ENCODE data around the gene POC1A.

POC1A gene

DNA sequence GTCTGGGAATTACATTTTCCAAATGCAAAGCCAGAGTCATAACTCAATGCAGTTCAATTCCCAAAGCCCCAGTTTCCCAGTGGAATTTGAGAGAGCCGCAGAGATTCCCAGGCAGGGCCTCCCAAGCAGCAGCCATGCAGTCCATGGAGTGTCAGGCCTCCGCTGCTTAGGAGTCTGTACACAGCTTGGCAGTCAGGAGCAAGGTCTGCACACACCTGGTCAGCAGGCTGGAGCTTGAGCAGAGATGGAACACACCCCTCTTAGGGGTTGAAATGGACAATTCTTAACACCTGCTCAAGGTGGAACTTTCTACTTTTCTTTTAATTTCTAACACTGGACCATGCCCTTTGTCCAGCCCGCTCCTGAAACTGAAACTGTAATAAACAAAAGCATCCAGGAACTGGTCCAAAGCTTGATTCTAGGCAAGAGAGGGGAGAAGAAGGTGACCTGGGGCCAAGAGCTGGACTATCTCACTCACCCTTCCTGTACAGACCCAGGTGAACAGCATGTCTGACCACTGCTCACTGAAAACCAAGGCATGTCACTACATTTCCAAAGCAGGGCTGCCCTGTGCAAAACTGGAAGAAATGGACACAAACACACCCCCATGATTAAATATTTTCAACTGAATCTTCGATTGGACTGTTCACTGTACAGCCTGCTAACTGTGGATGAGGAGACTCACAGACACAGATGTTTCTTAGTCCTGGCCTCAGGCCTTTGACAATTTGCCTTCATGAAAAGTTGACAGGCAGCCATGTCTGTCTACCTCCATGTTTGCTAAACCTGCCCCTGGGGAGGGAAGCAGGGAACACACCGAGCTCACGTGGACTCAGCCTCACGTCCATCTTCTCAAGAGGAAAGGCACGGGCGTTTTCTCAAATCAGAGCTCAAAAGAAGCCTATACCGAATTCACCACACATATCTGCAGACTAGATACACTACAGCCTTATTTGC, 49.3 kb downstream of the POC1A start:
- DNase-seq (ENCODE audit: low spot score): no peak

DNA sequence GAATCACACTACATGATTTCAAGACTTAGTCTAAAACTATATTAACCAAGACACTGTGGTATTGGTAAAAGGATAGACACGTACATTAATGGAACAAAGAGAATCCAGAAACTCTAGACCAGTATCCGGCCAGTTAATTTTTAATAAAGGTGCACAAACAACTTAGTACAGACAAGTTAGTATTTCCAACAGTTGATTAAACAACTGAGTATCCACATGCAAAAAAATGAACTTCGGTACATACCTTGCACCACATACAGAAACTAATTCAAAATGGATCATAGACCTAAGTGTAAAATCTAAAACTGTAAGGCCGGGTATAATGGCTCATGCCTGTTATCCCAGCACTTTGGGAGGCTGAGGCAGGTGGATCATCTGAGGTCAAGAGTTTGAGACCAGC, 51.3 kb downstream of the POC1A start:
- DNase-seq (ENCODE audit: low spot score): no peak

DNA sequence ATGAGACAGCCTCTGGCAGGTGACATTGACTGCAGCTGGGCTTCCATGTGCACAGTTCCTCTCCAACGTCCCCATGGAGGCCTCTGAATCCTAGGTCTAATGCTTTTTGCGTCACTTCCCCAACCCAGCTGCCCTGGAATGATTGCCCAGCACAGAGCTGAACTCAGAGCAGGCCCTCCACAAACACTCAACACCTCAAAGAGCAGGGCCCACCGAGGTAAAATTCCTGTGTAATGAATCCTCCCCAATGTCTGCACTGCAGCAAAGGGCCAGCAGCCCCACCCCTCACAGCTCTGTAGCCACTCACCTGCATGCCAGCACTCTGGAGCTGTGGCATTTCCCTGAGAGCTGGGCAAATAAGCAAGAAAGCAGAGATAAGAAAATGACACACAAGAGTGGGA, 55.2 kb downstream of the POC1A start:
- DNase-seq (ENCODE audit: low spot score): no peak

DNA sequence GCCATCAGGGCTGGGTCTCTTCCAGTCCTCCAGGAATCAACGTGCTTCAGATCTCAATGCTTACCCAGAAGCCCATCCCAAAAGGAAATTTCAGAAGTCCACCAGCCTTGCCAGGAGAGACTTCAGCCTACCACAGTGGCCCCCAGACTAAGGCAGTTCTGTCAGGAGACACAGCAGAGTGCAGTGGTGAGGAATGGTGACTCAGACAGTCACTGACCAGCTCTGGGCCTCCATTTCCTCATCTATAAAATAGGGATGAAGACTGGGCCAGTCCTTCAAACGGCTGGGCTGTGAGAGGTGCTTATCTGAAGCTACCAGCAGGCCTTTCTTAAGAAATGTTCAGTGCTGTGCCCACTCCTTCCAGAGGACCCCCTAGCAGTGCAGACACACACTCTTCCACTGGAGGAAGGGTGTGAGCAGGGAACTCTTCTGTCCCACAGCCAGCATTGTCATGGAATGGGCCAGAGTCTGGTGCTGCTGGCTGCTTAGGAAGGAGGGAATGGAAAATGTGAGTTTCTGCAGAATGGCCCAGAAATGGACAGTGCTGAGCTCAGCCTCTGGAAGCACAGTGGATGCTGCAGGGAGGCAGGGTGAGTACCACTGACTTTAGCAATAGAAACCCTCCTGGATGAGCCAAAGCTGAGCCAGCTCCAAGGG, 56.2 kb downstream of the POC1A start:
- no peak for DNase-seq (ENCODE audit: low spot score)

DNA sequence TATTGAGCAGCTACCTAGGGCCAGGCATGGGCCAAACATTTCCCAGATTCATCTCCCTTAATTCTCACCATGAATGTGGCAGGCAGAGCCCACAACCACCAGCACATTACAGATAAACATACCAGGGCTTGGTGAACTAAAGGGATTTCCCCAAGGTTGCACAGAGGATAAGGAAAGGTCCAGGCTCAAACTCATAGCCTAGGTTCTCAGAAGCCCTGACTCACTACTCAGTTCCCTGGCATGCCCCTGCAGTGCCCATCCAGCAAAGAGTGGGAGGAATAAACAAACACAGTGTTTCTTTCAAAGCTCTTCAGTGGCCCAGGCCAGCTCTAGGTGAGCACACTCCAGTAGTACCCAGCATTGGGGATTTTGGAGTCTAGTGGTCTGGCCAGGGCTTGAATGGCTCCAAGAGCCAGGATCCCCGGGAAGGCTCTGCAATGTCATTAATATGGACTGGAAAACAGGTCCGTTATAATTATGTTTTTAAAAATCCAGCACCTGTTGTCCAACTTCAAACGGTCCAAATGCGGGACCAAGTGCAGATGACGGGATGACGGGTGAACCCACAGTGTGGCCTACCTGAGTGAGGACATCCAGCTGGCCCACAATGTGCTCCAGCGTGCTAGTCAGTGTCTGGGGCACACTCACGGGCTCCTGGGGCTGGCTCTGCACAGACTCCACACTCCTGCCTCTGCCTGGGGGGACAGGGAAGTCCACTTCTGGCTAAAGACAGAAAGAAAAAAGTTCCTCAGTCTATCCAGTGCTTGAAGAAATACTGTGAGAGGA, 58.0 kb downstream of the POC1A start:
- no peak for DNase-seq (ENCODE audit: low spot score)

DNA sequence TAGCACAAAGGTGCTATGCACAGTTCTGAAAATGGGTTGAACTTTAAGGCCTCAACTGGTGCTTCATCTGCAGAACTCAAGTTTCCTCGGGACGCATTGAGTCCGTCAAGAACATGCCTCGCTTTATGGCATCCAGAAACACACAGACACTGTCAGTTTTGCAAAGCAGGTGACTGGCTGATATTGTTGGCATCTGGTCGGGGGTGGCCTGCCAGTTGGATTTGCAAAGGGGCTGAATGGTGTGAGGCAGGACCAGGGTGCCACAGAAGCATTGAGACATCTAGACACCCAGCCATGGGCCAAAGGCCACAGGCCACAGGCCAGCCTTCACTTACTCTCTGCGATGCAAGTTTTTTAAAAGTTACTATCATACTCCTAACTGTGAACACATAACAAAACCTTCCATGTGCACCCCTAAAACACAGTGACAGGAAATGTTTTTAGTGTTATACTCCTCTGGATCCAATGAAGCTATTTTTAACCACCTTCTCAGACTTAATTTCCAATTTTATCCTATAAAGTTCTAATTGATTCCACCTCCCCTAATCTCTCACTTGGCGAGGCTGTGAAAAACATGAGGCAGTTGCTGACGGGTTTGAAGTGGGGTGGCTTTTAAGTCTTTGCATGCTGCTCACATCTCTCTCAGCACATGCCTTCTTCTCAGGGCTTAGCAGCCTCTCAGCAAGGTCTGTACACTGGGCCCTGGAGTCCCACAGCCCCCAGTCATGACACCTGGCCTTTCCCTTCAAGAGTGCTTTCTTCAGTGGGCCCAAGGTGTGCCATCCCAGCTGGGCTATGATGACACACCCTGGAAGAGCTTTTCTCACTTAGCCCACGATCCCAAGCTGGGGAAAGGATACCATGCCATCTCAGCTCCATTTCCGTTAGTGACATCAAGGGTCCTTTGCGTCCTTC, 59.4 kb downstream of the POC1A start:
- no peak for DNase-seq (ENCODE audit: low spot score)

DNA sequence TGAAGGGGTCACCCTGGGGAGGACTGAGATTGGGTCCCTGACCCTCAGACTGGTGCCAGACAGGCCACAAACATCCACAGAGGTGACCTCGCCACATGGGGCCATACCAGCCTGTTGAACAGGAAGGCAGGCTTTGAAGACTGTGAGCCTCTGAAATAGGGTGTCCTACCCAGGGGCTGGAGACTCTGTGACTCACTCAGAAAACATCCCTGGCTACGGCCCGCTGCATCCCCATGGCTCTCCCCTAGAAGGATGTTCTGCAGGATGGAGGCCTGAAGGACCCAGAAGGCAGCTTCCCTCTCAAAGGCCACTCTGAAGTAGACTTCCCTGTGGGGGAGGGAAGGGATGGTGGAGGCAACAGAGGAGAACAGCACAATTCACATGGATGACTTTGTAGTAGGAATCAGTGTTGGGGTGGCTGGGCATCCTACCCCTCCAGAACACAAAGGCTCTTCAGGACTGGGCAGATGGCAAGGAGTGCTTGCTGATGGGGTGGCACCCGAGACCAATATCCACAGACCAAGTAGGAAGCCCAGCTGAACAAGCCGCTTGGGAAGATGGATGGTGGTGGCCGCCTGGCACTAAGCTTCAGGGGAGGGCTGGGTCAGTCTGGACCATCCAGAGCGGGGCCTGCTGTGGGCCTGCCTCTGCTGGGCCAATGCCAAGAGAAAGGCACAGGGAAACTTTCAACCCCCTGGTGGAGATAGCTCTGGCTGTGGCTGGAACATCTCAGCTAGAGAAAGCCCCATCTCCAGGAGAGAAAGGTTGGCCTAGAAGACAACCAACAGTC, 60.3 kb downstream of the POC1A start:
- no peak for DNase-seq (ENCODE audit: low spot score)

DNA sequence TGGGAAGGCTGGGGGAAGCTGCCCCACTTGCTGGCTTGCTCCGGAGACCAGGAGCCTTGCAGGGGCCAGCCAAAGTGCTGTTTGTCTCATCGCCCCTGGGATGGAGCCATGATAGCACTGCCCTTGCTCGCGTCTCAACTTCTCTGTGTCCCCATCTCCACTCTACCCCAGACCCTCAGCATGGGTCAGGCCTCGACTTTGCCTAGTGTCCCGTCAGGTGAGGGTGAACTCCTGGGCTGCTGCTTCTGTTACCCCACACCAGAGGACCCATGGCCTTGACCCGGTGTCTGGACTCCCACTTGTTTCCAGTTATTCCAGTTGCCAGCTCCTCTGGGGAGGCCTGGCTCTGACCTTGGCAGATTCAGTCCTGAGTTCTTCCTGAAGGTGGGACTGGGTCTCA, 61.3 kb downstream of the POC1A start:
- DNase-seq (ENCODE audit: low spot score): no peak

DNA sequence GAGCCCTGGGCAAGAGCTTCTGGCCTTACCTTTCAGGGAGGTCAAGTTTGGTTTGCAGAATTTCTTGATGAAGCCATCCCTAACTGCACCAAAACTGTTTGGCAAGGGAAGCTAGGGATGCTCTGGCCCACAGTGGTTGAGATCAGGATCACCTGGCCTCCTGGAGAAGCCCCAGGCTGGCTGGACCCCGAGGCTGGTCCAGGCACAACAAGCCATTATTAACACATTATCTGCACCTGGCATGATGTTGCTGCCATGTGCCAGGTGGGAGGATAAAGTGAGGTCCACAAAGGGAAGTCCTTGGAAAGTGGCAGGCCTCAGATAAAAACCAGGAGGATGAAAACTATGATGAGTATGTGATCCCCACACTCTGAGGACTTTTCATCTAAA, 62.0 kb downstream of the POC1A start:
- no peak for DNase-seq (ENCODE audit: low spot score)

DNA sequence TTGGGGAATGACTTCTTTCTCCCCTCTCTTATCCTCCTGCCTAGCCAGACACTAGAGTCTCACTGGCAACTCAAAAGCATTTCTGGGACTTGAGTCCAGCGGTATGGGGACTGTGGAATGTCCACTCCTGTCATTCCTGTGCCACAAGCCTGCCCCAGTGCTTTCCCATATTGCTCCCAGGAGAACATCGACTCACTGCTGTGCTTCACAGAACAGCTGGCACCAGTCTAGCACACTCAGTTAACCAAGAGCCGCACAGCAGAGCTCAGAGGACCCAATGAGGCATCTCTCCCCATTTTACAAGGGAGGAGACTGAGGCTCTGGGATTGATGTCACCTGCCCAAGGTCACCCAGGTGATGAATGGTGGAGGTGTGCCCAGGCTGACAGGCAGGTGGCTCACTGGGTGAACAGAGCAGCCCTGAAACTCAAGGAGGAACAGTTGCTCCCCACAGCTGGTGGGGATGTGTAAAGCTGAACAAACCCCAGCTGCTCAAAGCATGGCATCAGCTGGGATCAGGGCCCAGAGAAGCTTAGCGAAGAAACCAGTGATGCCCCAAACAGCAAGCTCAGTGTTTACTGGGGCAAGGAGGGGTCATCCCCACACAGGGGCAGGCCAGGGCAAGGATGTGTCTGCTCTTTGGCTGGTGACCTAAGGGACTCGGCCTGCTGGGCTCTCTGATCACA, 62.5 kb downstream of the POC1A start:
- DNase-seq (ENCODE audit: low spot score): no peak

DNA sequence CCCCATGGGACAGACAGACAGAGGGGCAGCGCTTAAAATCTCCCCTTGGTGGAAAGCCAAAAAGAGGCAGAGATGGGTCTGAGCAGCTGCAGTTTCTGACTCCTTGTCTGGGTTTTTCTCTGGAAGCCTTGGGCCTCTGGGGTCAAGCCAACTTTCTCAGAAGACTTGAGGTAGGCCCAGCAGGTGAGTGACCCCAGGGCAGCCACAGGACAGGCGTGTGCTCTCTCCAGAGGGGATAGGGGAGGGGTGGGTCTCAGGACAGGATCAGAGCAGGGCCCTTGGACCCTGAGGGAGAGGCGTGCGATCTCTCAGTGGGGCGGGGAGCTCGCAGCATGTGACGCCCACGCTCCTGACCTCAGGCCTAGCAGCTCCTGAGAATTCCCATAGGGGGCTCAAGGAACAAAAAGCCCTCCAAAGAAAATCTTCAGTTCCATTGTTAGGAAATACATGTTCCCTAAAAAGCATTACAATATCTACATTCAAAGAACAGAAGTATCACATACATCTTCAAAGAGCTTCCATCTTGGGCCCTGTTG, 63.2 kb downstream of the POC1A start:
- no peak for DNase-seq (ENCODE audit: low spot score)

DNA sequence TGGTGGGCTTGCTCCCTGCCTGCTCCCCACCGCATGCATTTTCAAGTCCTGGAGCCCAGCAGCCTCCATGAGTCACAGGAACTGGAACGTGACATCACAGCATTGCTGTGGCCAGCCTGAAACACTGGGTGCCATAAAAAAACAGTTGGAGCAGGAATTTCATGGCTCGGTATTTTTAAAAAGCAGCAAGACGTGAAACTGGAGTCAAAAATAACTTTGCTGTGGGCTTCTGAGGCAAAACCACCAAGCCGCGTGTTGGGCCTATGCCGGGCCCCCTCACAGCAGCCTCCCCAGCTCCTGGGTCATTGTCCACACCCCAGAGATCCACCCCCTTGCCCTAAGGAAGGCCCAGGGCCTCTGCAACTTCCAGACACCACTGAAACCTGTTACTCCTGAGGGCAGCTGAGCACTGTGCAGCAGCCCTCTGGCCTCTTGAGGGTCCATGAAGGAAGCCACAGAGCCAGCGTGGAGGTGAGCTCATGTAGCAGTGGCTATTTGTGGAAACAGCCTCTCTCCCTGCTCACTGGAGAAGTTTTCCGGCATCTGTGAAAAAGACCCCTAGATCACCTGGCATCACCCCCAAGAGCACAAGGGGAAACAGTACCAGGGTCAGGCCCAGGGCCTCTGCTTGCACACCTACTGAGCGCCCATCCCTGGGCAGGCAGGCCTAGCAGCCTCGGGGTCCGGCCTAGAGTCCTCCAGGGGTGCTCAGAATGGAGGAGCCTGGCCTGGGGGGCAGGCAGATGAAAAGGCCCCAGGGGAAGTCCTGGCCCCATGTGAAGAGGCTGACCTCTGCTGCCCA, 63.9 kb downstream of the POC1A start:
- no peak for DNase-seq (ENCODE audit: low spot score)

DNA sequence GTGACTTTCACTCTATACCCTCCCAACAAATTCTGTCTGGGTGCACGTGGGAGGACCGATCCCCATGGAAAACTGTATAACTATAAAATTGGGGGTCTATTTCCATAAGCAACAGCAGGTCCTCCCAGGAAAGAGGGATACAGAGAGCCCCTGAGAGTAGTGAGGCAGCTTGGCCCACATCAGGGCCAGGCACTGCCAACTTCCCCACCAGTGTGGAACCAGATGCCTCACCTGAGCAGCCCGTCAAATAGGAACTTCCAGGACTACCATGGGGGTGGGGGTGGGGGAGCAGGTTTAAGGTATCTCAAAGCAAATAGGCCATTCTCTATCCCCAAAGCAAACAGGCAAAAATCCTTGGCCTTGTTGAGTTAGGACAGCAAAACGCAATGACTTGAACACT, 64.5 kb downstream of the POC1A start:
- DNase-seq (ENCODE audit: low spot score): no peak

DNA sequence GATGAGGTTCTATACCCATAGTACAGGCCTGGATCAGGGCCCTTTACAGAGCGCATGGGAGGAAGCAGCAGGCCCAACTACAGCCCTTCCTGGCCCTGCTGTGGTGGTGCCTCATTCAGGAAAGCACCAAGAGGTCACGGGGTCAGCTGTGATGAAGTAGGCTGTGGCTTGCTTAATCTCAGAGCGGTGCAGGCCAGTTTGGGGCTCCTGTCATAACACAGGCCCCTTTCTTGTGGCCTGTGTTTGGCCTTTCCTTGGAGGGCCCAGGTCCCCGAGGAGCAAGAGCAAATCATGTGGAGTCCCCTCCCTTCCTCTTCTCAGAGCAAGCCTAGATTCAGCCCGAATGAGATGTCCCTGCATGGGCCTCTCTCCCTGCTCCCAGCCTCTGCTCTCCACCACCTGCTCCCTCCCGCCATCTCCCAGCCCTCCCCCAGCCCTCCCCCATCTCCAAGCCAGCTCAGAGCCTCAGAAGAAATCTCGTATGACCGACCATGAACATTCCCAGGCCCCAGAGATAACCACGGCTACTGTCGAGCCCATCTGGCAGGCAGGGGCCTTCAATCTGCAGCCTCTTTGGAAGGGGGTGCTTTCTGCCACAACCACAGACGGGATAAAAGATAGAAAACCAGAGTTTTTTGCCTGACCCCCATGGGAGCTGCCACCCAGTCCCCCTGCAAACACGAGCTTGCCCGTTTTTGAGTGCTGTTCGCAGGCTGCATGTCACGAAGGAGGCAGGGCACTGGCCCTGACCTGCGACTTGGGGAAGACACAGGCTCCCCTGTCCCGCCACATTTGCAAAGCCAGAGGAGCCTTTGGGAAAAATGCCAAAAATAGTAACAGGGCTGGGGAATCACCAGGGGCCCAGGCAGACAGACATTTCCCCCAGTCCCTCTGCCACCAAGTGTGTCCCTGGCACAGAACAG, 65.5 kb downstream of the POC1A start:
- DNase-seq (ENCODE audit: low spot score): no peak

DNA sequence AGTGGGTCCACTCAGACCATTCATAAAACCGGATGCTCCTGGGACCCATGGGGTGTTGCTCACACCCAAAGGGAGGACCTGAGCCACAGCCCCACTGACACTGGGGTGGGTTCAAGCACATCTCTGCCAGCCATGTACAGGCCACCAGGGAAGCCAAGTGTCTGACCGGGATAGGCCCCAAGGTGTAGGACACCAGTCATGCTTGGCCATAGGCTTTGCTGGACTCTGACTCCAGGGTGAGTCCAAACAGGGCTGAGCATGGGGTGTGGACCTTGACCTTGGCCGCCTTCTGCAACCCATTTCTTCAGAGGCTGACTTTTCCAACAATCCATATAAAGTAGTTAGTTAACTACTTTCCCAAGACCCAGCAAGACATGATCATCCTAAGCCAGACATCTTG, 66.5 kb downstream of the POC1A start:
- DNase-seq (ENCODE audit: low spot score): no peak

DNA sequence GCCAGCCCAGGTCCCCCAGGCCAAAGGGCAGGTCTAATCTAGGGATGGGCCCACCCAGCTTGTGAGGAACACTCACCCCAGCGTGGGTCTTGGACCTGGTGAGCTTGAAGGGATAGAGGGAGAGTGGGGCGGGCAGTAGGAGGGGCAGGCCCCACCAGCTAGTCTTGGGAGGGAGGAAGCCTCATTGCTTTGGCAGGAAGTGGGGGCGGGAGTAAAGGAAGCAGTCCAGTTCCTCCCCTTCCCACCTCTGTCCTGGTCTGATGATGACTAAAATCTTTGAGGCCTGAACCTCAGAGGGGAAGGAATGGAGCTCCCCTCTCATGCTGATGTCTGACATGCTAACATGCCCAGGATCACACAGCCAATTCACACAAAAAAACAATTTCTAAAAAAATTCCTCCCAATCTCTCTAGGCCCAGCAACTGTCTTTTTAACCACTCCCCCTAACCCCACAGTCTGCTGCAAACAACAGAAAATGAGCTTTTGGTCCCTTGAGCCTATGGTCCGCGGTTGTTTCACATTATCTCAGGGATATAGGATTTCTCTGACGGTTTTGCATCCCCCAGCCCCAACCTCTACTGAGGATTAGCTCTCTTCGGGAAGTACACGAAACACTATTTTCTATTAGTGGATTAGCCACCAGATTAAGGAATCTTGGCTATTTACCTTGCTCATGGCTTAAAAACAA, 67.1 kb downstream of the POC1A start:
- DNase-seq (ENCODE audit: low spot score): no peak

DNA sequence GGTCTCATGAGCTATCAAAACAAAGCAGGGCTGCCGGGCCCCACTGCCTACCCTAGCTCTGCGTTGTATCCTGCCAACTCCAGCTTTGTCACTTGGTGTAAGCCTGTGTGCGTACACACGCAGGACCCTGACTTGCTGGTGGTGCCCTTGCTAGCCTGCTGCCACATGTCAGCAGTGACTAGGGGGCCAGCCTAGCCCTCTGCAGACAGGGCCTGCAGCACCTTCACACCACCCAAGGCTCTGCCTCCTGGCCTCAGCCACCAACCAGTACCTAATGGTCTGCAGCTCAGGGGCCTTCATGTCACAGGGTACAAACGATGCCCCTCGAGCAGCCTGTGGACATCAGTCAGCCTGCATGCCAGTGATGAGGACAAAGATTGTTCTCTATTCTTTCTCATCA, 67.8 kb downstream of the POC1A start:
- DNase-seq (ENCODE audit: low spot score): no peak

Measured in CD4-positive, alpha-beta T cell treated with Interleukin-2 at 100 ng/mL for 4 hours (primary cell).